GM12878 (cell line): ENCODE results near the gene SOX9. TPM values are rescaled to one million over a fixed set of nuclear protein-coding genes. Genes with fewer than 3 reads are reported as not detected.

Source experiments
- ATAC-seq: fragments of 200-7000 bp; cut with Tn5 transposase; 3 replicates; pipeline ENCODE4 v1.9.1; 2020; ENCODE audit warnings: mild to moderate bottlenecking, moderate library complexity
- BruUV-seq: library from RNA; stranded (reverse); fragments of 400-500 nt; replicated peaks from 2 replicates; lab custom pipeline; 2021; lab: Mats Ljungman, UMichigan
- CTCF ChIA-PET: fragments of 300-600 bp; sonication (Branson Sonifier 250); formaldehyde crosslinking; extraction: SDS; loops from one replicate; lab custom pipeline; 2021; ENCODE audit warnings: inconsistent platforms; lab: Yijun Ruan, JAX
- POLR2A ChIA-PET: fragments of 350-600 bp; formaldehyde crosslinking; extraction: SDS; loops from one replicate; lab custom pipeline; 2021; ENCODE audit warnings: inconsistent platforms; lab: Charles Lee
- RAD21 ChIA-PET: fragments of 300-600 bp; sonication (Branson Sonifier 250); formaldehyde crosslinking; loops from one replicate; lab custom pipeline; 2023; ENCODE audit warnings: antibody characterized with exemption; ENCODE audit not compliant: unreplicated experiment; lab: Charles Lee
- SMC1A ChIA-PET: fragments of 300-600 bp; sonication (Branson Sonifier 250); formaldehyde crosslinking; loops from one replicate; lab custom pipeline; 2023; ENCODE audit not compliant: unreplicated experiment, uncharacterized antibody; lab: Charles Lee
- DNase-seq: peaks from one replicate; pipeline ENCODE4 v3.0.0-alpha.2; 2011; ENCODE audit warnings: low read depth, low spot score
- FAIRE-seq: peaks from 3 replicates; lab custom pipeline; 2011; peaks lifted over from hg19 to GRCh38; lab: Jason Lieb, UNC
- H2AFZ ChIP-seq: 2 replicates; pipeline ENCODE4 v1.6.0; 2011; ENCODE audit warnings: low read depth, low read length, control low read depth; ENCODE audit not compliant: control insufficient read depth
- H3K27ac ChIP-seq: 2 replicates; pipeline ENCODE4 v1.5.1; 2011; ENCODE audit warnings: control low read depth; ENCODE audit not compliant: control insufficient read depth, insufficient read depth
- H3K27me3 ChIP-seq, 2 experiments: replicated peaks in 1 of 2; 2 replicates each; pipeline versions ENCODE4 v1.6.0 to v1.6.1; 2011; ENCODE audit warnings: low read length in 1 of 2; ENCODE audit not compliant: control insufficient read depth in 2 of 2, insufficient read depth in 2 of 2
- H3K36me3 ChIP-seq, 2 experiments: 2 replicates each; pipeline ENCODE4 v1.5.1; 2011; ENCODE audit warnings: low read length in 1 of 2; ENCODE audit not compliant: control insufficient read depth in 2 of 2, insufficient read depth in 2 of 2
- H3K4me1 ChIP-seq: 2 replicates; pipeline ENCODE4 v1.6.1; 2011; ENCODE audit warnings: mild to moderate bottlenecking, low read length, moderate library complexity, mixed read lengths; ENCODE audit not compliant: control insufficient read depth, insufficient read depth
- H3K4me2 ChIP-seq: 2 replicates; pipeline ENCODE4 v1.6.0; 2011; ENCODE audit warnings: control low read depth; ENCODE audit not compliant: control insufficient read depth, insufficient read depth
- H3K4me3 ChIP-seq: fragments of 200-600 bp; sonication (generic); 2 replicates; pipeline ENCODE4 v1.5.1; 2016
- H3K79me2 ChIP-seq: 2 replicates; pipeline ENCODE4 v1.6.0; 2011; ENCODE audit warnings: low read length; ENCODE audit not compliant: control insufficient read depth, insufficient read depth
- H3K9ac ChIP-seq: 2 replicates; pipeline ENCODE4 v1.8.0; 2011; ENCODE audit warnings: low read length, control low read depth, mixed read lengths; ENCODE audit not compliant: control insufficient read depth, insufficient read depth
- H3K9me3 ChIP-seq: replicated peaks from 3 replicates; pipeline ENCODE4 v1.5.1; 2011; ENCODE audit warnings: mild to moderate bottlenecking, low read length; ENCODE audit not compliant: control insufficient read depth, insufficient read depth
- H4K20me1 ChIP-seq: 2 replicates; pipeline ENCODE4 v1.6.0; 2011; ENCODE audit not compliant: control insufficient read depth, insufficient read depth
- RBBP5 ChIP-seq: fragments of 200-600 bp; sonication (generic); conservative IDR thresholded peaks from 2 replicates; pipeline ENCODE4 v1.6.1; 2016
- in situ Hi-C: fragments of 300-500 bp; cut with MboI; formaldehyde crosslinking; loops from 9 replicates; pipeline ENCODE4 v1.14.3; 2018; ENCODE audit warnings: mixed read lengths
- intact Hi-C: fragments of 100-400 bp; cut with micrococcal nuclease; formaldehyde crosslinking; loops from one replicate; pipeline ENCODE4 v1.14.2; 2022; ENCODE audit not compliant: unreplicated experiment
- polyA plus RNA-seq, 11 experiments: library from polyadenylated mRNA; depleted of rRNA in 4 of 11; unstranded in 6 of 11; stranded (reverse) in 5 of 11; fragments of >200 nt; fragmentation: Nextera tagmentation in 4 of 11; fragmentation: Illumina TruSeq in 1 of 11; extraction: Ambion mirVana in 4 of 11; extraction: Trizol in 1 of 11; gene quantifications; 1 replicate in 1 of 11; 2 replicates in 10 of 11; pipeline versions ENCODE4 v1.2.1 to v1.2.3, GENCODE V29; 2011 to 2016; ENCODE audit warnings: inconsistent platforms in 2 of 11, missing spikeins in 2 of 11, low read depth in 1 of 11
- total RNA-seq, 4 experiments: library from RNA; depleted of rRNA in 3 of 4; stranded (reverse); fragments of >200 nt in 3 of 4; fragmentation: Illumina TruSeq in 1 of 4; extraction: Trizol in 1 of 4; gene quantifications; 2 replicates each; pipeline versions ENCODE4 v1.2.1 to v1.2.3, GENCODE V29; 2013 to 2021
- TF ChIP-seq, protein P1 (sequence below): IDR thresholded peaks from 2 replicates; pipeline ENCODE4 v1.6.1; 2011; ENCODE audit warnings: mild to moderate bottlenecking, low read depth, low read length, moderate library complexity; ENCODE audit not compliant: insufficient replicate concordance
- TF ChIP-seq, protein P2 (sequence below): IDR thresholded peaks from 2 replicates; pipeline ENCODE4 v1.6.1; 2011; ENCODE audit warnings: borderline replicate concordance, low read depth, mild to moderate bottlenecking, moderate library complexity, low read length; ENCODE audit not compliant: insufficient read depth, poor library complexity, severe bottlenecking

The SOX9 gene
- total and polyA plus RNA-seq, 10 of the 15 experiments (the other 5 are each of a cell fraction or from before 2014, with no cell fraction given) = 1.2 to 19.0 (median 5.5) TPM

DNA sequence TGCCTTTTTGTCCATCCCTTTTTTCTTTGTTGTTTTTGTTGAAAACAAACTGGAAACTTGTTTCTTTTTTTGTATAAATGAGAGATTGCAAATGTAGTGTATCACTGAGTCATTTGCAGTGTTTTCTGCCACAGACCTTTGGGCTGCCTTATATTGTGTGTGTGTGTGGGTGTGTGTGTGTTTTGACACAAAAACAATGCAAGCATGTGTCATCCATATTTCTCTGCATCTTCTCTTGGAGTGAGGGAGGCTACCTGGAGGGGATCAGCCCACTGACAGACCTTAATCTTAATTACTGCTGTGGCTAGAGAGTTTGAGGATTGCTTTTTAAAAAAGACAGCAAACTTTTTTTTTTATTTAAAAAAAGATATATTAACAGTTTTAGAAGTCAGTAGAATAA, 4.9 kb downstream of the SOX9 start:
- TF ChIP-seq, protein P1, sequence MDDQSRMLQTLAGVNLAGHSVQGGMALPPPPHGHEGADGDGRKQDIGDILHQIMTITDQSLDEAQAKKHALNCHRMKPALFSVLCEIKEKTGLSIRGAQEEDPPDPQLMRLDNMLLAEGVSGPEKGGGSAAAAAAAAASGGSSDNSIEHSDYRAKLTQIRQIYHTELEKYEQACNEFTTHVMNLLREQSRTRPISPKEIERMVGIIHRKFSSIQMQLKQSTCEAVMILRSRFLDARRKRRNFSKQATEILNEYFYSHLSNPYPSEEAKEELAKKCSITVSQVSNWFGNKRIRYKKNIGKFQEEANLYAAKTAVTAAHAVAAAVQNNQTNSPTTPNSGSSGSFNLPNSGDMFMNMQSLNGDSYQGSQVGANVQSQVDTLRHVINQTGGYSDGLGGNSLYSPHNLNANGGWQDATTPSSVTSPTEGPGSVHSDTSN = peak; percentile 50
- no peak for TF ChIP-seq RBBP5
- TF ChIP-seq, protein P2, sequence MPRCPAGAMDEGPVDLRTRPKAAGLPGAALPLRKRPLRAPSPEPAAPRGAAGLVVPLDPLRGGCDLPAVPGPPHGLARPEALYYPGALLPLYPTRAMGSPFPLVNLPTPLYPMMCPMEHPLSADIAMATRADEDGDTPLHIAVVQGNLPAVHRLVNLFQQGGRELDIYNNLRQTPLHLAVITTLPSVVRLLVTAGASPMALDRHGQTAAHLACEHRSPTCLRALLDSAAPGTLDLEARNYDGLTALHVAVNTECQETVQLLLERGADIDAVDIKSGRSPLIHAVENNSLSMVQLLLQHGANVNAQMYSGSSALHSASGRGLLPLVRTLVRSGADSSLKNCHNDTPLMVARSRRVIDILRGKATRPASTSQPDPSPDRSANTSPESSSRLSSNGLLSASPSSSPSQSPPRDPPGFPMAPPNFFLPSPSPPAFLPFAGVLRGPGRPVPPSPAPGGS = peak; percentile 67
- RAD21 ChIA-PET = no interaction called here
- Histone ChIP-seq H3K9ac (no peak overlapping the region), H3K27me3 (no peaks in the 10 kb centered on the region), H3K4me3 (no peak overlapping the region; the same call in 1 of the 2 replicates), H3K27ac (no peak overlapping the region), H3K9me3 (no peaks in the 10 kb centered on the region), H2AFZ (no peak overlapping the region), H3K36me3 (peaks cover 3 to 5% of the 10 kb centered on the region in 2 experiments; a peak in 3 of 4 replicates), H3K4me2 (no peak overlapping the region; the same call in 1 of the 2 replicates), H3K79me2 (peaks cover 25% of the 10 kb centered on the region), H3K4me1 (no peaks in the 10 kb centered on the region), H4K20me1 (no peaks in the 10 kb centered on the region)
- in situ Hi-C loops (loop anchor here (10.0 kb wide), 2 partner anchors 299 to 389 kb away; no protein-coding TSS in a partner anchor), intact Hi-C loops (loop anchor here (2.0 kb wide), 1 partner anchor 193 kb away; no protein-coding TSS in a partner anchor)
- POLR2A ChIA-PET = interaction anchor here (0.6 kb wide), 1 partner anchor 339 kb away, joined by 3 read pairs; no protein-coding TSS in a partner anchor
- no peak for FAIRE-seq
- DNase-seq = no peak
- no peak for ATAC-seq
- BruUV-seq = no TSS peak
- CTCF ChIA-PET = no interaction called here
- SMC1A ChIA-PET = interaction anchor here (1.8 kb wide), 1 partner anchor 9 kb away, joined by 5 read pairs; no protein-coding TSS in a partner anchor
